Measurements from ENCODE around the gene PEDS1. TPM values are rescaled to one million over a fixed set of nuclear protein-coding genes. Genes with fewer than 3 reads are reported as not detected.
"Not testable (repeated sequence)": the region's sequence is repeated elsewhere in the genome, so short reads cannot be mapped to it uniquely, and the experiment has no call there.

PEDS1 gene
- total RNA-seq, 1 experiment from 2014 or later: 40.0 TPM

DNA sequence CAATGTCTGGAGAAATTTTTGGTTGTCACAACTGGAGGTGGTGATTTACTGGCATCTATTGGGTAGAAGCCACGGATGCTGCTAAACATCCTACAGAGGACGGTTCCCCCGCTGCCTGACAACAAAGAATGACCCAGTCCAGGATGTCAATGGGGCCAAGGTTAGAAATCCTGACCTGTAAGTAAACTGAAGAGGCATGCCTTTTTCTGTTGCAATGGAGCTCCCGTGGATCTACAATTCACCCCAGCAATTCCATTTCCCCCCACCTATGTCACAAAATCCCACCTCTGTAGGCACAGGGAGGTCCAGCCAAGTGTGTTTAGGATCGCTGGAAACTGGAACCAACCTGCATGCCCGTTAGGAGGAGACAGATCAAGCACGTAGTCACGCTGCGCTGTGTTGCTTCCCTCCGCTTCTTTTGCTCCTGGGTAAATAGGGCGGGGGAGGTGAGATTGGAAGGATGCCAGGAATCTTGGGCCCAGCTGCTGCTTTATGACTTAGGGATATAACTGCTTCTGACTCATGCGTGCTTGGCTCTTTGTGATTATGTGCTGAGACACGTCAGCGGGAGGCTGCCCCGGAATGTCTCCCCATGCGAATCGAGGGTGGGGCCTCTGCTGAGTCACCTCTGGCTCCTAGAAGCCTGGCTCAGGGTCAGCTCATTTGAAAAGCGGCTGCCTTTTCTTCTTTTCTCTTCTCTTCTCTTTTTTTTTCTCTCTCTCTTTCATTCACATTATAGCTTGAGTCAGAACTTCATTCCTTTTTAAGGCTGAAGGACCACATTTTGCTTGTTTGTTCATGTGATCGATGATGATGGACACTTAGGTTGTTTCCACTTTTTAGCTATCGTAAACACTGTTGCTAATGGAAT is 12.4 kb upstream of the PEDS1 start:
- peak; percentile 100 for DNase-seq (ENCODE audit: extremely low read depth, low read depth)

DNA sequence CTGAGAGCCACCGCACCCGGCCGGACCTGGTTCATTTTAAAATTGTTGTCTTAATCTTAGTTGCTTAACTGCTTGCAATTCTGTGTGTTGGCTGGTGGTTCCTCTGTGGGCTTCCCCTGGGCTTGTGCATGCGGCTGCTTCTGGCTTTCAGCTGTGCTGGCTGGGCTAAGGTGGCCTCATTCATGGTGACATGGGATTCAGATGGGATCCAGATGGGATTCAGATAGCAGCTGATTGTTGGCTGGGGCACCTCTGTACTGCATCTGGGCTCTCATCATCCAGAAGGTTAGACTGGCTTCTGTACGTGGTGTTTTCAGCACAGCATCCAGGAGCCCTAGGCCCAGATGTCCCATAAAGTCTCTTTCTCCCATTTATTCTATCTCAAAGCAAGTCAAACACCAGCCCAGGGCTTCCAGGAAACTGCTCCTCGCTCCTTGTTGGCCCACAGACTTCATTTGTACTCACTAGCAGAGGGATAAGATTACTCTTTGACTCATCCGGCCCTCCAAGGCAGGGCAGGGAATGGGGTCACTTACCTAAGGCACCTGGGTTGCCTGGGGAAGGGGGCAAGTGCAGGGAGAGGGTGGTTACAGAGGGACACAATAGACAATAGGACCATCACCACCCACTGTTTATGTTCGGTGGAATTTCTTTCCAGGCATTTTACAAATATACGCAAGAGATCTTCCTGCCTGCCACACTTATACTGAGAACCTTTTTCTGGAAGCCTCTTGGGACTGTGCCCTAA is 10.2 kb upstream of the PEDS1 start:
- no peak for DNase-seq (ENCODE audit: extremely low read depth, low read depth)

GRCh38 chr20:50161494-50161893 is 8.0 kb upstream of the PEDS1 start:
- not testable (repeated sequence) for DNase-seq (ENCODE audit: extremely low read depth, low read depth)

- no peak for DNase-seq (ENCODE audit: extremely low read depth, low read depth)
Measured at GRCh38 chr20:50153153-50153499, 397 bp downstream of the PEDS1 start.

DNA sequence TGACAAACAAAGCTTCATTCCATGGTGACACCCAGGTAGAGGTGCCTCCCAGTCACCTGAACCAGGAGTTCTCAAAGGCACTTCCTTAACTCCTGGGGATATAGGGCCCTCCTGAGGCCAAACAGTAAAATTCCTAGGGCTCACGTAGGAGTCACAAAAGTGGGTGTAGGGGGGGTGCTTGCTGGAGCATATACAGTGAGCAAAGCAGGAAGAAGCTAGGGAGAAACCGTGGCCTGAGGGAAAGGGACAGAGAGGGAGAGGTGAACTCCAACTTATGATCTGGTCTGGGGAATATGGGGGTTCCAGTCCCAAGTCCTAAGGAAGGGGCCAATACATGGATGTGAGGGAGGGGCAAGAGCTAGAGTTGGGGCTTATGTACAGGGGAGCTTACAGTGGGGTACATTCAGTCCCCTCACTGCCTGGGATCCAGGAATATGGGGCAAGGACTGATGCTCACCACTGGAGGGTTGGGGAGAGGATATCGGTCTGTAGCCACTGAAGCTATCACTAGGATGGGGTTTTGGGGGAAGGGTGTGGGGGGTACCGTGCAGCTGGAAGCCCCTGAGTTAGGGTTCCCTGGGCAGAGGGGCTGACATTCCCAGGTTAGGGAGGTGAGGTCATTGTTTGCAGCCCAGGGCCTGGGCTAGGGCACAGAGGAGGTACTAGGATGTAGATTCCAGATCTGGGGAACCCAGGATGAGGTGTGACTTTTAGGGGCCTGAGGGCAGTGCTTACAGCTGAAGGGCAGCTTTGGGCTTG is 950 bp downstream of the PEDS1 start:
- no peak for DNase-seq (ENCODE audit: extremely low read depth, low read depth)

DNA sequence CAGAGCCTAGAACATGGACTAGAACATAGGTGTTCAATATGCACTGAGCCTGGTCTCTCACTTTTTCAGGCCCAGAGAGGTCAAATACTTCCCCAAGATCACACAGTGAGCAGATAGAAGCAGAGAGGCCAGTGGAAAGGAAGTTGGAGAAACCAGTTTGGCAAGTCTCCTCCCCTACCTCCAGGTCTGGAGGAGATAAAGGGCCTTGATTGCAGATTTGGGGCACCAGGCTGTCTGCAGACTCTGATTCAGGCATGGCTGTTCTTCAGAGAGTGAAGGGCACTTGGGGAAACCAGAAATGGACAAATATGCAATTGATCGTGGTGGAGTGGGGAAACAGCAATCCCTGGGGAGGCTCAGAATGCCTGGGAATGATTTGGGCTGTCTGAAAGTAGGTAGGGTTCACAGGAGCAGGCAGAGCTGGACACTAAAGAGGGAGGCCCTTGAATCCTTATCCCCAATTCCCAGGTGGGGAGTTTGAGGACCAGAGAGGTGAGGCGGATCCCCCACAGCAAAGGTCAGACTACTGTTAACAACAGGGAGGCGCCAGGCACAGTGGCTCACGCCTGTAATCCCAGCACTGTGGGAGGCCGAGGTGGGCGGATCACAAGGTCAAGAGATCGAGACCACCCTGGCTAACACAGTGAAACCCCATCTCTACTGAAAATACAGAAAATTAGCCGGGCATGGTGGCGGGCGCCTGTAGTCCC is 2.3 kb downstream of the PEDS1 start:
- DNase-seq (ENCODE audit: extremely low read depth, low read depth): no peak

DNA sequence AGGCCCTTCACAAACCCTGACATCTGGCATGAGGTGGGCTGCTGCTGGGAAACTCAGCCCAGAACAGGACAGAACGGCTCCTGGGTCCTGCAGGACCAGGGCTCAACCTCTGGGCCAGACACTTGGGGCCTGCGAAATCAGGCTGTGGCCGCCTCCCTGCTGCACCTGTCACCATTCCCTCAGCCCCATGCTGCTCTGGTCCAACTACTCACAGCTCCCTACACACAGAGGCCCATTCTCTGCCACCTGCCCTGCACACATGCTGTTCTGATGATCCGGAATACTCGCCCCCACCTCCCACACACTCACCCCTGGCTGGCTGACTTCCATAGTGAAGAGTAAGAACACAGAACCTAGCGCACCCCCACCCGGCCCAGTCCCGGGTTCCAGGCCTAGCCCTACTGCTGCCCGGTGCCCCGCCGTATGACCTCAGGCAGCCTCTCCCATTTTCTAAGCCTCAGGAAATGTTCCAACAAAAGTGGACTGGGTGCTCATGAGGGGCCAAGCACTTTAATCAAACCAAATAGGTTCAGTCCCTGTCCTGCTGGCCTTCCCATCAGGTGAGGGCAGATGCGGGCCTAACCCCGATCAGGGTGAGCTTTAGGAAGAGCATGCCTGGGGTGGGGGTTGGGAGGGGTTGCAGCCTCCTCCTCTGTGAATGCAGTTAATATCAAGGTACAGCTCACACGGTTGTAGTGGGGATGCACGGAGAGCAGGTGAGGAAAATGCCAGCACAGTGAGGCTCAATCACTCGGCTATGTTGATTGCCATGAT is 3.9 kb downstream of the PEDS1 start:
- no peak for DNase-seq (ENCODE audit: extremely low read depth, low read depth)

DNA sequence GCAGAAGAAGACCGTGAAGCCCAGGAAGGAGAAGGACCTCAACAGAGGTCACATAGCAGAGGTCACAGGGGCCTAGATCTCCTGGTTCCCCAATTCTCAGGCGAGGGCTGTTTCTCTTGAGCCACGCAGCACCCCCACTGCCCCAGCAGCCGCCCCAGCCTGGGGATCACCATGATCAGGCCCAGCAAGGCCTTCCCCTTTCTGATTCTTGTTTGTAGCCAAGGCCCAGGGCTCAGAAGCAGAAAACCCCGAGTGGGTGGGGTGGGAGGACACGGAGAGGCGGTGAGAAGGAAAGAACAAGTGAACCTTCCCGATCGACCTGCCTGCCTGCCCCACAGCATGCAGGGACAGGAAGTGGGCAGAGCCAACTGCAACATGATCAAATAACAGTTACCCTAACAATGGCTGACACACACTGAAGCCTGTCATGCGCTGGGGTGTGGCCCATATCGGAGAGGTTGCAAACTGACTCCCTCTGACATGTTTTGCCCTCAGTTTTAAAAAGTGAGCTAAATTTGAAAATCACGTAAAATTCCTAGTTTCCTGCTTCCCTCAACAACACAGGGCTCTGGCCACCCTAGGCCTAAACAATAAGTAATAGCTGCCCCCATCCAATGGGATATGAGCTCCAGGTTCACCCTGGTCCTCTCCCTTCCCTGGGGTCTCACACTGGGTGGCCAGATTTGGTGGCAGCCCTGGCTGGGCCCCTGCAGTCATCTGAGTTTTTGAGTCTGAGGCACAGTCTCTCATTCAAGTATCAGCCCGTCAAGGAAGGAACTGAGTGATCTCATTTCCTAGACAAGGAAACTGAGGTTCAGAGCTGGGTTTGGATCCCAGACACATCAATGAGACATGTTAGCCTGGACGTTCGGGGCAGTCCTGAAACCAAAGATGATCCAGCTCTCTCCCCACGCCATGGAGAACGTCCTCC is 6.5 kb downstream of the PEDS1 start:
- DNase-seq (ENCODE audit: extremely low read depth, low read depth): no peak

DNA sequence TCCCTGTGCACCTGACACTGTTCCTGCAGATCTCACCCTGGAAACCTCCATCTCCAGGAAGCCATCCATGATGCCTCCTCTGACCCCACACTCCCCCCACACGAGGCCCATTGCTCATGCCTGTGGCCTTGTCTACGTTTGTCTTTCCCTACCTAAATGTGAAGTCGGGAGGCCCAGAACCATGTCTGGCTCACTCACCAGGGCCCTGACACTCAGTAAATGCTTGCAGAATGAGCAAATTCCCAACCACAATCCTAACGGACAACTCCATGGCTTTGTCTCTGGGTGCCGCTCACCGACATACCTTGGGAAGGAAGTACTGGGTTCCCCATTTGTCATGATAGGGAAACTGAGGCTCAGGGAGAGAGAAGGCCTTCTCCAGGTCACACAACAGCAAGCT is 7.3 kb downstream of the PEDS1 start:
- no peak for DNase-seq (ENCODE audit: extremely low read depth, low read depth)

DNA sequence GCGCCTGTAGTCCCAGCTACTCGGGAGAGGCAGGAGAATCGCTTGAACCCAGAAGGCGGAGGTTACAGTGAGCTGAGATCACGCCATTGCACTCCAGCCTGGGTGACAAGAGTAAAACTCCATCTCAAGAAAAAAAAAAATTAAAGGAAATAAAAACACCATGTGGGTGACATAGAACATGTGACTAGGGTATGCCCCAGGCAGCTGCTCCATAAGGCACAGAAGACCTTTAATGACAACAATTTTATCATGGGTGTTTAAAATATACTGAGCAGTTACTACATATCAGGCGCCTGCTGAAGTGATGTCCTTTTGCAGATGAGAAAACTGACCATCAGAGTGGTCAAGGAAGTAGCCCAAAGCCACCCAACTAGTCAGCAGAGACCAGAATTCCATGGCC is 8.0 kb downstream of the PEDS1 start:
- no peak for DNase-seq (ENCODE audit: extremely low read depth, low read depth)

DNA sequence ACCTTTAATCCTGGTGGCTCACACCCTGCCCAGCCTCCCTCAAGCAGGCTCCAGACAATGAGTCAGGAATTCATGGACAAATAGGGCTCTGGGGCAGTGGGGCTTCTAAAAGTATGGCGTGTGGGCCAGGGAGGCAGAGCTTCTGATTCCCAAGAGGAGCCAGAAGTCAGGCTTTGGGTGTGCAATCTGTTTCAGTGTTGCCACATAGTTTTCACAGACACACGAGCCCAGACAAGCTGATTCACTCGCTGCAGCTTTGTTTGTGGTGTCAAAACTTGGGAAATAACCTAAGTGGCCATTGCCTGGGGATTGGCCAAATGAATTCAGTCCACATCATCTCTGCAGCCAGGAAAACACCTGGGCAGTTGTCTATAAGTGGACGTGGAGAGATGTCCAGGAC is 9.2 kb downstream of the PEDS1 start:
- peak; percentile 77 for DNase-seq (ENCODE audit: extremely low read depth, low read depth)

GRCh38 chr20:50142812-50143211 is 10.7 kb downstream of the PEDS1 start:
- DNase-seq (ENCODE audit: extremely low read depth, low read depth): no peak

DNA sequence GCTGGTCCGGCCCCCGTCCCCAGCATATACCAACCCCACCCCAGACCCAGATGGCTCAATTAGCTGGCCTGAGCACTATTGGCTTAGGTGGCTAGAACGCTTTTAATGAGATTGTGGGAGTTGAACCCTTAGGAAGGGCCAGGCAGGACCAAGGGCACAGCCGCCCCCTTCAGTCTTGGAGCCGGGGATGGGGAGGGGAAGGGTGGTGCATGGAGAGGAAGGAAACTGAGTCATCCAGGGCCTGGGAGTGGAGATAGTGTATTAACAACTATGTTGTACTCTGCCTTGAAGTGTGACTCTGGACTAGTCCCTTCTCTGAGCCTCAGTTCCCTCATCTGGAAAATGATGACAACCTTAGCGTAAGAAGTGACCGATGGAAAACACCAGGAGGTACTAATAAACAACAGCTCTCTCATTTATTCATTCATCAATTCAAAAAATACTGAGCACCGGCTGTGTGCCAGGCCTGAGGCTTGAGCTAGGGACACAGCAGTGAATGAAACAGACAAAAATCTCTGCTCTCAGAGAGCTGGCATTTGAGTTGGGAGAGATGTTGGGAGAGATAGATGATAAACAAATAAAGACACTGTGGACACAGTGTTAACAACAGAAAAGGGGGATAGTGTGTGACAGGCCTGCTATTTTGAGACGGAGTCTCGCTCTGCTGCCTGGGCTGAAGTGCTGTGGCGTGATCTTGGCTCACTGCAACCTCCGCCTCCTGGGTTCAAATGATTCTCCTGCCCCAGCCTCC is 11.5 kb downstream of the PEDS1 start:
- no peak for DNase-seq (ENCODE audit: extremely low read depth, low read depth)

DNA sequence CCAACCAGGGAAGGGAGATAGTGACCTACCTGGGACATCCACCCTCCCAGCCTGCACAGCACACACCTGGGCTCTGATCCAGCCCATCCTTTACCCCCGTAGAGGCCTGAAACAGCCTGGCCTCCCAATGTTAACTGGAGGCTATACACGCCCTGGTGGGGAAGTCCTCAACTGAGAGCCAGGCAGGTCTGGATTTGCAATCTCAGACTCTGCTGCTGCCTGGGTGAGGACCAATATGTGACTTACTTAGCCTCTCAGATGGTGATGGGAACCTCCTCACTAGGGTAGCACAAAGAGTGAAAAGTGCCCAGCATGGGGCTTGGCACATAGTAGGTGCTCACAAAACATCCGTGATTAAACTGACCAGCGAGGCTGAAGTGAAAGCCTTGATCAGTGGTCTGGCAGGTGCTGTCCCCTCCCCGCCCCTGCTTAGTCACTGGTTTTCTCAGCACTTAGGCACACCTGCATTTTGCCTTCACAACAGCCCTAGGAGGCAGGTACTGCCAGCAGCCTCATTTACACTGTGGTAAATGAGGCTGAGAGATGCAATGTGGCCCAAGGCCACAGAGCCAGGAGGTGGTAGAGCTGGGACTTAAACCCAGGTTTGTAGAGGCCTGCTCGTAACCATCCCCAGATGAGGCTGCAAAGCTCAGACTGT is 12.4 kb downstream of the PEDS1 start:
- no peak for DNase-seq (ENCODE audit: extremely low read depth, low read depth)

DNA sequence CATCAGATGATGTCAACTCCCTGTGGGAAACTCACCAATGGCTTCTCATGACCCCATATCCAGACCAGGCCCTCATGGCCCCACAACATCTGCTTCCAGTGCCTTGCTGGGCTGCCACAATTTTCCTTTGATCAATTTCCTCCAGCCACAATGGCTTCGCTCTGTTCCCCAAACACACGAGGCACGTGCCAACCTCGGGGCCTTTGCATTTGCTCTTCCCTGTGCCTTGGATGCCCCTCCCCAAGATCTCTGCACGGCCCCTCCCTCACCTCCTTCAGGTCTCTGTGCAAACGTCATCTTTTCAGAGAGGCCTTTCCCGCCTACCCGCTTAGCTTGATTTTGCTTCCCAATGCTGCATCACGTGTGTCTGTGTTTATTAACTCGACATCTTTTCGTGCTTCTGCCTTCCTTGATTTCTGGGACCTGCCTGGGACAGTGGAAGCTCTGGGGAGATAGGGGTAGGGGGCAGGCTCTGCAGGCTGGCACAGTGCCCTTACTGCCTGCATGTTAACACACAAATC is 13.1 kb downstream of the PEDS1 start:
- DNase-seq (ENCODE audit: extremely low read depth, low read depth): no peak

DNA sequence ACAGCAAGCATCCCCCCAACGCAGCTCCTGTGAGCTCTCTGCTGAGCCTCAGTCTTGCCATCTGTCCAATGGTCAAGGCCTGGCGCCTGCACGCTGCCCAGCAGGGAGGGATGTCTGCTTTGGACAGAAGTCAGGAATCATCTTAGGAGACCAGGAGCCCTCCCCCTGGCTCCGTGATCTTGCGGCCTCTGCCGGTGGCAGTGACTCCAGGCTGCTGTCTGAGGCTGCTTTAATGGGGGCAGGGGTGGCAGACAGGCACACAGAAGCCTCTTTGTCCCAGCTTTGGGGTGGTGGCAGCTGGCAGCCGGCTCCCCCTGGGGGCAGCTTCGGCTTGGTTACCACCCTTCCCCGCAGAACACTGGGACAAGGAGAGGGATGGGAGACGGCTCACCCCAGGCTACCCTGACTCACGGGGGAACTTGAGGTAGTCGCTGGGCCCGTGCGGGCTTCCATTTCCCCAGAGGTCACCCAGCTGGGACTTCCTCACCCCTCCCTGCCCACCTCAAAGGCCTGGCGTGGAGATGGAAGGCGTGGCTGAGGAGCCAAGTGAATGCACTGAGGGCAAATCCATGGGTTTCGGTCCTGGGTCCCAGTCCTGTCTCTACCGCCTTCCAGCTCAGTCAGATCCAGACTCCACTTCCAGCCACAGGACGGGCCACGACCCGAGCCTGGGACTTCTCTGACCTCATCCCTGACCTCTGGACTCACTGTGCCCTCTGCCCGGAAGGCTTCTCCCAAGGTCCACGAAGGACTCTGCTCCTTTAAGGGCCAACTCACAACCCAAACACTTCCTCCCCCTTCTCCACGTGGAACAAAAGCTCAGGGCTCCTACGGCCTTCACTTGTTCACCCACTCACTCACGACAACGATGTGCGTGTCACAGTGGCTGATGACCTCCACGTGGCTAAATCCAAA is 14.8 kb downstream of the PEDS1 start:
- peak; percentile 53 for DNase-seq (ENCODE audit: extremely low read depth, low read depth)
